Ishikawa (cell line): Measurements from ENCODE around the gene CLDND2.

Experiments
- FOXM1 ChIP-seq: IDR thresholded peaks from 2 replicates; pipeline ENCODE4 v1.6.1; 2012; ENCODE audit warnings: low read depth, borderline replicate concordance
- YY1 ChIP-seq: IDR thresholded peaks from 2 replicates; pipeline ENCODE4 v1.6.1; 2012; ENCODE audit warnings: low read depth
- TF ChIP-seq, protein P1 (sequence below): IDR thresholded peaks from 2 replicates; pipeline ENCODE4 v1.6.1; 2012; ENCODE audit warnings: low read depth, mild to moderate bottlenecking
- TF ChIP-seq, protein P2 (sequence below): IDR thresholded peaks from 2 replicates; pipeline ENCODE4 v1.6.1; 2012

DNA sequence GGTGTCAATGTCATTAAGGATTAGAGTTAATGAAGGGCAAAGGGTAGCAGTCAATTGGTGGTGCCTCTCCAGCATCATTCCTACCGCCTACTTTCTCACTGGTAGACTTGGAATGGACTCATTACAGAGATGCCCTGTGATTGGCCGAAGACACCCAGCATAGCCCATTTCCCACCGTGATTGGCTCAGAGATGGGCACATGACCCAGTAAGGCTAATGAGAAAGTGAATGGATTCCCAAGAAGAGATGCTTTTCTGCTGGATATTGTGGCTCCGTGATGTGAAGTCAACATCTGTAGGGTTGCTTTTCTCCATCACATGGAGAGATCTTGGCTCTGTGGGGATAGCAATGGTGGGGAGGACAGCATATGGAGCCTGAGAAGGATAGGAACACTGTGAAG, 38.4 kb downstream of the CLDND2 start:
- TF ChIP-seq YY1 (no peak), FOXM1 (no peak)
- TF ChIP-seq, protein P1, sequence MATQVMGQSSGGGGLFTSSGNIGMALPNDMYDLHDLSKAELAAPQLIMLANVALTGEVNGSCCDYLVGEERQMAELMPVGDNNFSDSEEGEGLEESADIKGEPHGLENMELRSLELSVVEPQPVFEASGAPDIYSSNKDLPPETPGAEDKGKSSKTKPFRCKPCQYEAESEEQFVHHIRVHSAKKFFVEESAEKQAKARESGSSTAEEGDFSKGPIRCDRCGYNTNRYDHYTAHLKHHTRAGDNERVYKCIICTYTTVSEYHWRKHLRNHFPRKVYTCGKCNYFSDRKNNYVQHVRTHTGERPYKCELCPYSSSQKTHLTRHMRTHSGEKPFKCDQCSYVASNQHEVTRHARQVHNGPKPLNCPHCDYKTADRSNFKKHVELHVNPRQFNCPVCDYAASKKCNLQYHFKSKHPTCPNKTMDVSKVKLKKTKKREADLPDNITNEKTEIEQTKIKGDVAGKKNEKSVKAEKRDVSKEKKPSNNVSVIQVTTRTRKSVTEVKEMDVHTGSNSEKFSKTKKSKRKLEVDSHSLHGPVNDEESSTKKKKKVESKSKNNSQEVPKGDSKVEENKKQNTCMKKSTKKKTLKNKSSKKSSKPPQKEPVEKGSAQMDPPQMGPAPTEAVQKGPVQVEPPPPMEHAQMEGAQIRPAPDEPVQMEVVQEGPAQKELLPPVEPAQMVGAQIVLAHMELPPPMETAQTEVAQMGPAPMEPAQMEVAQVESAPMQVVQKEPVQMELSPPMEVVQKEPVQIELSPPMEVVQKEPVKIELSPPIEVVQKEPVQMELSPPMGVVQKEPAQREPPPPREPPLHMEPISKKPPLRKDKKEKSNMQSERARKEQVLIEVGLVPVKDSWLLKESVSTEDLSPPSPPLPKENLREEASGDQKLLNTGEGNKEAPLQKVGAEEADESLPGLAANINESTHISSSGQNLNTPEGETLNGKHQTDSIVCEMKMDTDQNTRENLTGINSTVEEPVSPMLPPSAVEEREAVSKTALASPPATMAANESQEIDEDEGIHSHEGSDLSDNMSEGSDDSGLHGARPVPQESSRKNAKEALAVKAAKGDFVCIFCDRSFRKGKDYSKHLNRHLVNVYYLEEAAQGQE: no peak
- TF ChIP-seq, protein P2, sequence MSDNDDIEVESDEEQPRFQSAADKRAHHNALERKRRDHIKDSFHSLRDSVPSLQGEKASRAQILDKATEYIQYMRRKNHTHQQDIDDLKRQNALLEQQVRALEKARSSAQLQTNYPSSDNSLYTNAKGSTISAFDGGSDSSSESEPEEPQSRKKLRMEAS: no peak
